Activated naive CD4-positive, alpha-beta T cell treated with anti-CD3 and anti-CD28 coated beads, Interleukin-2, amount 10 ng/mL, durations not matched to agents 7 days and 5 days (primary cell): ENCODE data around the gene AKIRIN2.

Source experiments
- CTCF ChIA-PET: fragments of 350-600 bp; sonication (Branson Sonifier 250); formaldehyde crosslinking; loops from one replicate; lab custom pipeline; 2021; ENCODE audit warnings: antibody characterized with exemption; lab: Charles Lee
- DNase-seq: peaks from one replicate; pipeline ENCODE4 v3.0.0-alpha.2; 2020
- H3K27ac Mint-ChIP-seq: one replicate; pipeline ENCODE4 v1.8.0; 2021; ENCODE audit warnings: mild to moderate bottlenecking, moderate library complexity, mixed read lengths
- H3K27me3 Mint-ChIP-seq: one replicate; pipeline ENCODE4 v1.8.0; 2021; ENCODE audit warnings: mild to moderate bottlenecking, mixed read lengths
- H3K36me3 Mint-ChIP-seq: one replicate; pipeline ENCODE4 v1.8.0; 2021; ENCODE audit warnings: mixed read lengths
- H3K4me1 Mint-ChIP-seq: one replicate; pipeline ENCODE4 v1.8.0; 2021; ENCODE audit warnings: mixed read lengths
- H3K4me3 Mint-ChIP-seq: one replicate; pipeline ENCODE4 v1.8.0; 2021; ENCODE audit warnings: mild to moderate bottlenecking, moderate library complexity, mixed read lengths
- H3K9me3 Mint-ChIP-seq: one replicate; pipeline ENCODE4 v1.8.0; 2021; ENCODE audit warnings: mixed read lengths

AKIRIN2 gene

GRCh38 chr6:87701676-87702588, at the start of gene AKIRIN2:
TSS of gene AKIRIN2 (minus strand) at chr6:87702233. CDS start at chr6:87701684, 549 bp downstream.
- H3K36me3 Mint-ChIP-seq: peaks cover 22% of the 10 kb centered on the region
- no peaks in the 10 kb centered on the region for H3K27me3 Mint-ChIP-seq
- H3K27ac Mint-ChIP-seq: peak within 1 kb of the TSS; percentile 91
- H3K9me3 Mint-ChIP-seq: no peaks in the 10 kb centered on the region
- peak within 1 kb of the TSS; percentile 90 for H3K4me3 Mint-ChIP-seq
- CTCF ChIA-PET: no interaction called here
- H3K4me1 Mint-ChIP-seq: peaks cover 40% of the 10 kb centered on the region
- DNase-seq: peak; percentile 97

DNA sequence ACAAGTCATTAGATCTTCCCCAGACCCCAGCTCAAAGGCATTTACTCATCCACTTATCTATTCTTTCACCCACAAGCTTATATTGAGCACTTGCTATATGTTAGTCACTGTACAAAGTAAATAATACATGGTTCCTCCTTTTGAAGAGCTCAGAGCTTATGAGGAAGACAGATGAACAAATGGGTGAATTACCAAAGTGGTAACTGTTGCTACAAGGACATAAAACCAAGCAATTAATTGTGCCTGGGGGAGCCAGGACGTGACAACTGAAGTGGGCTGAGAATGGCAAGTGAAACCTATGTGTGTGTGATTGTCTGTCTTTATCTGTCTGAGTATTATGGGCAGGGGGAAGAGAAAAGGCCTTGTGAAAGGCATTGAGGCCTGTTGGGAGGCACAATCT, 45.6 kb upstream of the AKIRIN2 start:
- Mint-ChIP-seq H3K27me3 (peaks cover 4% of the 10 kb centered on the region), H3K27ac (no peak overlapping the region), H3K9me3 (peaks cover 4% of the 10 kb centered on the region), H3K4me1 (peaks cover 3% of the 10 kb centered on the region), H3K36me3 (peaks cover 2% of the 10 kb centered on the region), H3K4me3 (no peak overlapping the region)
- no peak for DNase-seq
- CTCF ChIA-PET: no interaction called here

DNA sequence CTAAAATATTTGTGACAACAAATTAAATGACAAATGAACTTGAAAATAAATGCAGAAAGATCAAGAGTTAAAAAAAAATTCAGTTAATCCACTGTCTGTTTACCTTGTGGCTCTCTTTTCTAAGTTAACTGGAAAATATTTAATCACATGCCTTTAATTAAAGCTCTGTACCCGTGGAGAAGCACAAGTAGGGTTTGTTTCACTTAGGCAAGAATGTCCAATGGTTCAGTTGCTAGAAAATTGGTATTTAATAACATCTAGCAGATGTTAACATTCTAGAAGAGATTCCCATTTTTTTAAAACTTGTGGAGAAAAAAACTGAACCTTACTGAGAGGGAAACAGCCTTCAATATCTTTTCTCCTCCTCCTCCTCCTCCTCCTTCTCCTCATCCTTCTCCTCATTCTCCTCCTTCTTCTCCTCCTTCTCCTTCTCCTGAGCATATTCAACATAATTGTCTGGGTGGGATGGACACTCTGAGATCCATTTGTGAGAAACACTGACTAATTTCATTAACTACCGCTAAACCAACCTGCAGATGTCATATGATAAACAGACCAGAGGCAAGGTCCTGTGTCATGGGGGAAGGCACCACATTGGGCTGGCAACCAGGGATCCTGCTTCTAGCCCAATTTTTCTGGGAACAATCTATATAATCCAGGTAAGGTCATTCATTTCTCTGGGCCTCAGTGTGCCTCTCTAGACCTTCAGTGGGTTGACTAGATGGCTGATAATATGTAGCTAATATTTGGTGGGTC, 44.1 kb upstream of the AKIRIN2 start:
- CTCF ChIA-PET: no interaction called here
- Mint-ChIP-seq H3K9me3 (peaks cover 14% of the 10 kb centered on the region), H3K36me3 (peaks cover 7% of the 10 kb centered on the region), H3K4me1 (peaks cover 16% of the 10 kb centered on the region), H3K4me3 (no peak overlapping the region), H3K27me3 (peaks cover 4% of the 10 kb centered on the region), H3K27ac (no peak overlapping the region)
- DNase-seq: no peak

GRCh38 chr6:87743454-87743853, 41.4 kb upstream of the AKIRIN2 start:
- Mint-ChIP-seq H3K36me3 (peaks cover 8% of the 10 kb centered on the region), H3K9me3 (peaks cover 15% of the 10 kb centered on the region), H3K4me1 (peaks cover 23% of the 10 kb centered on the region), H3K4me3 (no peak overlapping the region), H3K27me3 (peaks cover 3% of the 10 kb centered on the region), H3K27ac (no peak overlapping the region)
- CTCF ChIA-PET: interaction anchor here (0.7 kb wide), 1 partner anchor 13 kb away, joined by 3 read pairs; no protein-coding TSS in a partner anchor
- DNase-seq: no peak

- peak; percentile 79 for DNase-seq
- Mint-ChIP-seq H3K4me1 (peaks cover 36% of the 10 kb centered on the region), H3K4me3 (no peak overlapping the region), H3K27me3 (no peaks in the 10 kb centered on the region), H3K9me3 (peaks cover 15% of the 10 kb centered on the region), H3K36me3 (peaks cover 8% of the 10 kb centered on the region), H3K27ac (peak overlapping the region; percentile 89)
- CTCF ChIA-PET: interaction anchor here (0.7 kb wide), 1 partner anchor 89 kb away, joined by 3 read pairs; no protein-coding TSS in a partner anchor
Measured at GRCh38 chr6:87742106-87742505, 40.1 kb upstream of the AKIRIN2 start.

DNA sequence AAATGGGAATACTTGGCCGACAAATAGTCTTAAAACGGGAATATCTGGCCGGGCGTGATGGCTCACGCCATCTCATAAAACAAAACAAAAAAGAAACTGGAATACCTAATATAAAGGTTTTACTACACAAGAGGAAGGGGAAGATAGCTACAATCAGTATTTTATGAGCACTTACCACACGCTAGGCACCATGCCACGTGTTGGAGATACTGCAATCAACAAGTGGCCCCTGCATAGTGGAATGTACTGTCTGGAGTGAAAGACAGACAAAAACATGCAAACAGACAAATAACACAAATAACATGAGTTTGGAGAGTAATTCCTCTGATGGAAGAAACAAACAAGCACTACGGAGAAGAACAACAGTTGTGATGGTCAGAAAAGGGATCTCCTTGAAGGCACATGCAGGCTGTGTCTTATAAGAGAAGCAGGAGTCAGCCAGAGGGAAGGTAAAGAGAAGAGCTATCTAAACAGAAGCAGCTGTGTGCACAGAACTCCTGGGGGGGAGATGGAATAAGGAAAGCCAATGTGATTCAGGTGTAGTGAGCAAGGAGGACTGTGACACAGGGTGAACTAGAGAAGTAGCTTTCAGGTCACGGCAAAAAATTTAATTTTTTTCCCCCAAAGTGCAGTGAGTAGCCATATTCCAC, 39.1 kb upstream of the AKIRIN2 start:
- peaks cover 8% of the 10 kb centered on the region for H3K36me3 Mint-ChIP-seq
- H3K4me1 Mint-ChIP-seq: peaks cover 39% of the 10 kb centered on the region
- CTCF ChIA-PET: interaction anchor here (0.5 kb wide), 1 partner anchor 1054 kb away, joined by 3 read pairs; no protein-coding TSS in a partner anchor
- H3K27me3 Mint-ChIP-seq: no peaks in the 10 kb centered on the region
- H3K9me3 Mint-ChIP-seq: peaks cover 14% of the 10 kb centered on the region
- H3K4me3 Mint-ChIP-seq: no peak overlapping the region
- DNase-seq: no peak
- H3K27ac Mint-ChIP-seq: peak overlapping the region; percentile 30

DNA sequence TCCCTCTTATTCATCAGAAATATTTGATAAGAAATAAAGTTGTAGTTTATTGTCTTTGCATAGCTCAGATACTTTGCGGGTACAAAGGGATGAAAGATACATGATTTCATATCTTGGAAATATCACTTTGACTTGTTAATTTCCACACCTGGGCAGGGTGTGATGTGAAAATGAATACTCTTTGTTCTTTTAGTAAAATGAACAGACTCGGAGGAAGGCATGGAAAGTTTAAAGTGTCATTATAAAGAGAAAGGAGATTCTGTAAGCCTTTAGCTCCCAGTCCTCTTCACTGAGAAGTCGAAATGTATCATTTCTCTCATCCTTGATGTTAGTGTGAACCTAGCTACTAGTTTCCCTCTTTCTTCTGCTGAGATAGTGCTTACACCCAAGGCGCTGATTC, 36.7 kb upstream of the AKIRIN2 start:
- peaks cover 19% of the 10 kb centered on the region for H3K9me3 Mint-ChIP-seq
- no peaks in the 10 kb centered on the region for H3K27me3 Mint-ChIP-seq
- H3K36me3 Mint-ChIP-seq: peaks cover 10% of the 10 kb centered on the region
- no peak for DNase-seq
- H3K27ac Mint-ChIP-seq: peak overlapping the region; percentile 72
- CTCF ChIA-PET: interaction anchor here (0.6 to 1.4 kb wide), 2 partner anchors 25 to 35 kb away, joined by 3 read pairs; no protein-coding TSS in a partner anchor
- H3K4me1 Mint-ChIP-seq: peaks cover 39% of the 10 kb centered on the region
- no peak overlapping the region for H3K4me3 Mint-ChIP-seq

DNA sequence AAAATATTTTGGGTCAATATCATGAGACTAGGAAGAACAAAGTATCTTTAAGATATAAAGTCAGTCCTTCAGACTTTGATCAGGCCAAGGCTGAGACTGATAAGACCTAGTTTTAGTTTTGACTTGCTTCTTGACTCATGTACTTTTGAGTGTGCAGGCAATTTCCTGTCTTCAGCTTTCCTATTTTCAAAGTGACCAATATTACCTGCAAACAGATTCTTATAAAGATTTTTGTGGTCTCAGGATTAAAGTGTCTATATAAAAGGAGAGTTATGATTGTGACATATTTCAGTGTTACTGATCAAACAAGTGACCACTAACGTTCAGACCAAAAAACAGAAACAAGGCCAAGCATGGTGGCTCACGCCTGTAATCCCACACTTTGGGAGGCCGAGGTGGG, 36.0 kb upstream of the AKIRIN2 start:
- peaks cover 10% of the 10 kb centered on the region for H3K36me3 Mint-ChIP-seq
- DNase-seq: no peak
- H3K27me3 Mint-ChIP-seq: no peaks in the 10 kb centered on the region
- H3K9me3 Mint-ChIP-seq: peaks cover 19% of the 10 kb centered on the region
- CTCF ChIA-PET: no interaction called here
- H3K4me3 Mint-ChIP-seq: no peak overlapping the region
- H3K27ac Mint-ChIP-seq: no peak overlapping the region
- peaks cover 40% of the 10 kb centered on the region for H3K4me1 Mint-ChIP-seq

DNA sequence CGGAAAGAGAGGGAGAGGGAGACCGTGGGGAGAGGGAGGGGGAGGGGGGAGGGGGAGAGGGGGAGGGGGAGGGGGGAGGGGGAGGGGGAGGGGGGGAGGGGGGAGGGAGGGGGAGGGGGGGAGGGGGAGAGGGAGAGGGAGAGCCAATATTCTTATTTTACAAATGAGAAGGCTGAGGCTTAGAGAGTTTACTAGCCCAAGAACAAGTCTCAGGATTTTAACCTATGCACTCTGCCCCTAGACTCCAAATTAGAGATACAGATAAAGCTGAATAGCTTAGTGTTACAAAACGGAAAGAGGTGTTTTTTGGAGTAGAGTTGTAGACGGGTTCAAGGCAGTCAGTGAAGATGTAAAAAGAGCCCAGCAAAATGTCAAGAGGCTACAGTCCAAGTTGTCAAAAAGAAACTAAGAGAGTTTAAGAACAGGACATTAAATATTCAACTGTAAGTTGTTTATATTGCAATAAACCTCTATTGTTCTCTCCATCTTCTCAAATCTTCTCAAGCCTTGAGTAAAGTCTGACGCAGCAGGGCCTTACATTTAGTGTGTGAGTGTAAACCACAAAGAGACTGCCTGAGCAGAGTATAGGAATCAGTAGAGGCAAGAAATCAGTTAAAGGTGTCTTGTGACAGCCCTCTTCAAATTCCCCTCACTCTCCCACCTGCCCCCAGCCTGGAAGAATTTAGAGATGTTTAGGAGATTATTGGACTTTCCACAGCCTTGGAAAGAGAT, 34.9 kb upstream of the AKIRIN2 start:
- Mint-ChIP-seq H3K9me3 (peaks cover 11% of the 10 kb centered on the region), H3K4me3 (no peak overlapping the region), H3K4me1 (peaks cover 36% of the 10 kb centered on the region), H3K27me3 (no peaks in the 10 kb centered on the region), H3K36me3 (peaks cover 7% of the 10 kb centered on the region), H3K27ac (peak overlapping the region; percentile 62)
- DNase-seq: no peak
- CTCF ChIA-PET: no interaction called here

- no peak overlapping the region for H3K4me3 Mint-ChIP-seq
- H3K27ac Mint-ChIP-seq: peak overlapping the region; percentile 85
- peaks cover 7% of the 10 kb centered on the region for H3K9me3 Mint-ChIP-seq
- H3K4me1 Mint-ChIP-seq: peaks cover 14% of the 10 kb centered on the region
- H3K36me3 Mint-ChIP-seq: peaks cover 2% of the 10 kb centered on the region
- H3K27me3 Mint-ChIP-seq: peaks cover 11% of the 10 kb centered on the region
- CTCF ChIA-PET: no interaction called here
- peak; percentile 36 for DNase-seq
Measured at GRCh38 chr6:87731818-87732661, 30.0 kb upstream of the AKIRIN2 start.

- H3K36me3 Mint-ChIP-seq: peaks cover 2% of the 10 kb centered on the region
- no peak for DNase-seq
- peaks cover 12% of the 10 kb centered on the region for H3K4me1 Mint-ChIP-seq
- peaks cover 7% of the 10 kb centered on the region for H3K9me3 Mint-ChIP-seq
- CTCF ChIA-PET: no interaction called here
- H3K27me3 Mint-ChIP-seq: peaks cover 11% of the 10 kb centered on the region
- H3K27ac Mint-ChIP-seq: no peak overlapping the region
- no peak overlapping the region for H3K4me3 Mint-ChIP-seq
Measured at GRCh38 chr6:87731080-87731479, 29.0 kb upstream of the AKIRIN2 start.

DNA sequence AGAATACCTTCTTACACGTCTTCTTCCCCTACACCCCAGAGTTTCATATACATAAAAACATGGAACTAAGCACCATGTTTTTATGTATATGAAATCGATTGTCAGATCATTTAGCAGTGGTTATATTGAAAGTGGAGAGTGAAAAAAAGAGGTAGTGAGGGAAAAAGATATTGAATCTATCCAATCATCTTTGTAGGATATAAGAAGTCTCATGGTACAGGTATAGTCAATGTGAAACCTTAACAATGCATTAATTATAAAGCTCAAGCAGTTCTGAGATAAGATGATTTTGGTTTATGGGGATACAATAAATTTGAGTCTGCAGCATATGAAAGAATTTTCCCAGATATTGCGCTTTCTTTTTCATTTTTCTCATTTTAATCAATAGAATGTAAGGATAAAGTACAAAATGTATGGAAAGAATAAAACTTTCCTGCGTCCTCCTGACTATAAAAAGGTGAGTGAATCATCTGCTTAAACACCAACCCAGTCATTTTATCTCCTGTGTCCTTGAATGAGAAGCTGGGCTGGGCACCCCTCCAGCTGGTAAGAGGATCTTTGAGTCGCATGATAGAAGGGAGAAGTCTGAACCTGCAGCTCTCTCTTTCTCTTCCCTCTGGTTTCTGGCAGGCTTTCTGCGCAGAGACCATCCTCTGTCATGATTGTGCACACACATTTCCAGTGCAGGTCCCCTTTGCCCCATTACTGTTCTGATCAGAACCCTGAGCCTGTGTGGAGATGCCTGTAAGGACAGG, 28.1 kb upstream of the AKIRIN2 start:
- peaks cover 2% of the 10 kb centered on the region for H3K36me3 Mint-ChIP-seq
- DNase-seq: no peak
- peaks cover 11% of the 10 kb centered on the region for H3K27me3 Mint-ChIP-seq
- H3K4me3 Mint-ChIP-seq: no peak overlapping the region
- no peak overlapping the region for H3K27ac Mint-ChIP-seq
- CTCF ChIA-PET: interaction anchor here (1.0 kb wide), 1 partner anchor 18 kb away, joined by 3 read pairs; no protein-coding TSS in a partner anchor
- H3K4me1 Mint-ChIP-seq: peaks cover 17% of the 10 kb centered on the region
- peaks cover 7% of the 10 kb centered on the region for H3K9me3 Mint-ChIP-seq
